Psoas muscle (tissue), 8 donors: ENCODE results near the gene SYTL2. TPM values are rescaled to one million over a fixed set of nuclear protein-coding genes. Genes with fewer than 3 reads are reported as not detected.
"Not testable (repeated sequence)": the region's sequence is repeated elsewhere in the genome, so short reads cannot be mapped to it uniquely, and the experiment has no call there.

Source experiments
- ATAC-seq, 4 donors: fragments of 200-7000 bp; cut with Tn5 transposase; one replicate each; pipeline ENCODE4 v1.9.1; 2020; ENCODE audit warnings: moderate library complexity in 3 of 4, mild to moderate bottlenecking in 2 of 4
- DNase-seq, 2 donors: peaks; one replicate each; pipeline ENCODE4 v3.0.0-alpha.2; 2020
- H3K27ac ChIP-seq: fragments of 200-600 bp; one replicate; pipeline ENCODE4 v1.8.0; 2022
- H3K27me3 ChIP-seq, 3 donors: fragments of 200-600 bp in 1 of 3; one replicate each; pipeline versions ENCODE4 v1.6.1 to v1.8.0; 2013 to 2022; ENCODE audit warnings: low read length in 2 of 3, mild to moderate bottlenecking in 2 of 3, moderate library complexity in 1 of 3; ENCODE audit not compliant: insufficient read depth in 3 of 3
- H3K36me3 ChIP-seq, 2 donors: fragments of 200-600 bp in 1 of 2; one replicate each; pipeline versions ENCODE4 v1.6.1 to v1.8.0; 2013 to 2022; ENCODE audit warnings: low read depth in 1 of 2, mild to moderate bottlenecking in 1 of 2, moderate library complexity in 1 of 2; ENCODE audit not compliant: insufficient read depth in 1 of 2
- H3K4me1 ChIP-seq: fragments of 200-600 bp; one replicate; pipeline ENCODE4 v1.8.0; 2022
- H3K4me3 ChIP-seq: fragments of 200-600 bp; one replicate; pipeline ENCODE4 v1.8.0; 2022; ENCODE audit warnings: mild to moderate bottlenecking
- H3K9me3 ChIP-seq: fragments of 200-600 bp; one replicate; pipeline ENCODE4 v1.8.0; 2022
- CTCF ChIP-seq: fragments of 200-600 bp; IDR thresholded peaks from one replicate; pipeline ENCODE4 v1.8.0; 2022; ENCODE audit warnings: antibody characterized with exemption
- WGBS, 3 donors: extraction: QIAGEN DNeasy Blood & Tissue Kit; methylation state at CpG; one replicate each; pipeline versions ENCODE4 v1.1.6 to v1.1.7; 2013; 5-methylcytosine and 5-hydroxymethylcytosine counted together
- intact Hi-C, 2 donors: fragments of 100-400 bp; cut with DNase I; formaldehyde crosslinking; loops; one replicate each; pipeline versions ENCODE4 v1.11.0 to v1.14.2; 2022
- polyA plus RNA-seq, 3 donors: library from polyadenylated mRNA; stranded (reverse); fragments of 200-250 nt; gene quantifications; one replicate each; pipeline ENCODE4 v1.2.3, GENCODE V29; 2013
- total RNA-seq, 4 donors: library from RNA; stranded (reverse); fragmentation: NEBNext Ultra II Directional in 2 of 4; extraction: Animal tissue kit (Norgen Biotek cat#: 25700) in 2 of 4; gene quantifications; one replicate each; pipeline versions ENCODE4 v1.2.1 to v1.2.4, GENCODE V29; 2021 to 2023
- donor health status: healthy with polysubstance abuse.
- donor health status: DM: no; HTN: no; CAD: no; lungs with moderate emphysema.
- donor health status: Bipolar disorder and iron deficiency.
- donor health status: healthy.
- donor health status: DM: yes; HTN: yes; CAD: no.
- donor health status: DM: no; HTN: no; CAD: no.
- donor health status: DM: no; HTN: no; CAD: no.
- donor health status: DM: yes; HTN: yes; CAD: no.

The SYTL2 gene
- total and polyA plus RNA-seq, 7 donors: 1.7 to 5.6 (median 4.7) TPM

- intact Hi-C loops: loop anchor here (5.0 kb wide), 2 partner anchors 363 to 443 kb away; no protein-coding TSS in a partner anchor
- H3K4me1 ChIP-seq: no peaks in the 10 kb centered on the region
- H3K36me3 ChIP-seq: no peaks in the 10 kb centered on the region
- peak overlapping the region; percentile 72 for H3K4me3 ChIP-seq
- H3K9me3 ChIP-seq: no peaks in the 10 kb centered on the region
- ATAC-seq: peak; percentile 98 to 99 (median 99)
- 0 to 1% (median 1%) methylated on average over 58 to 62 of the region's 62 CpGs for WGBS, 3 donors
- peak; percentile 91 to 94 for DNase-seq
- H3K27ac ChIP-seq: peak overlapping the region; percentile 94
- H3K27me3 ChIP-seq: no peaks in the 10 kb centered on the region
- peak; percentile 96 for TF ChIP-seq CTCF
These were observed 43.8 kb upstream of the SYTL2 start for GRCh38 chr11:85854557-85855340.

GRCh38 chr11:85854212-85854556 is 43.2 kb upstream of the SYTL2 start:
- intact Hi-C loops: loop anchor here in 1 of 2 donors (5.0 kb wide), 1 partner anchor 443 kb away; no protein-coding TSS in a partner anchor
- H3K9me3 ChIP-seq: no peaks in the 10 kb centered on the region
- peak overlapping the region; percentile 72 for H3K4me3 ChIP-seq
- no peaks in the 10 kb centered on the region for H3K36me3 ChIP-seq
- H3K27ac ChIP-seq: peak overlapping the region; percentile 94
- WGBS, 3 donors: 8 to 16% (median 13%) methylated on average over 7 of the region's 7 CpGs
- ATAC-seq (no peak), DNase-seq (no peak)
- no peaks in the 10 kb centered on the region for H3K4me1 ChIP-seq
- H3K27me3 ChIP-seq: no peaks in the 10 kb centered on the region
- TF ChIP-seq CTCF: no peak

- intact Hi-C loops: loop anchor here in 1 of 2 donors (5.0 kb wide), 1 partner anchor 444 kb away; no protein-coding TSS in a partner anchor
- 93 to 97% (median 93%) methylated on average over 4 to 6 of the region's 7 CpGs for WGBS, 3 donors
- peak overlapping the region; percentile 72 for H3K4me3 ChIP-seq
- H3K9me3 ChIP-seq, H3K36me3 ChIP-seq, H3K27me3 ChIP-seq, DNase-seq, ATAC-seq, H3K27ac ChIP-seq, H3K4me1 ChIP-seq: not testable (repeated sequence)
These were observed 42.6 kb upstream of the SYTL2 start for GRCh38 chr11:85853541-85853940.

GRCh38 chr11:85852754-85853153 is 41.8 kb upstream of the SYTL2 start:
- WGBS, 3 donors: 97 to 98% (median 98%) methylated on average over 28 to 33 of the region's 33 CpGs

DNA sequence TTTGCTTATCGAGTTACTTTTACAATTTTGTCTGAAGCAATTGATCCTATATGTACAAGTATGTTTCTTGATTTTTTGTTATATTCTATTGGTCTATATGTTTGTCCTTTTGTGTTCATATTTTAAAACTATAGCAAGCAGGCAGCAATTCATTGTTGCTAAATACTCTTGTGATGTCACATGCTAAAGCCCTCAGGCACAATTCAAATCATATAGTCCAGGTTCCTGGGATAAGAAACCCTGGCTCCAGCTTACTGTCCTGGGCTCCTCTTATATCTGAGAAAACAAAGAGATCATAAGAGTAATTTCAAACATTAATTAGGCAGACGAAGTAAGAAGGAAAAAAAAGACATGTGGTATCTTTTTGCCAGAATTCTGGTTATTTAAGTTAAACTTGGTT is 37.6 kb upstream of the SYTL2 start:
- H3K27ac ChIP-seq: no peak overlapping the region
- H3K36me3 ChIP-seq: no peaks in the 10 kb centered on the region
- TF ChIP-seq CTCF: no peak
- 95 to 99% (median 95%) methylated on average over 2 of the region's 2 CpGs for WGBS, 3 donors
- intact Hi-C loops: no loop called here
- no peaks in the 10 kb centered on the region for H3K9me3 ChIP-seq
- no peaks in the 10 kb centered on the region for H3K27me3 ChIP-seq
- no peak overlapping the region for H3K4me3 ChIP-seq
- DNase-seq: no peak
- ATAC-seq: no peak
- no peaks in the 10 kb centered on the region for H3K4me1 ChIP-seq

More at GRCh38 chr11:85852754-85853153, 41.8 kb upstream of the SYTL2 start:
- not testable (repeated sequence) for H3K4me1 ChIP-seq, ATAC-seq, H3K27ac ChIP-seq, H3K4me3 ChIP-seq, H3K36me3 ChIP-seq, DNase-seq, H3K27me3 ChIP-seq, H3K9me3 ChIP-seq
- intact Hi-C loops: loop anchor here in 1 of 2 donors (5.0 kb wide), 1 partner anchor 445 kb away; no protein-coding TSS in a partner anchor
